ENCODE measurements around the gene SETD1A. TPM values are rescaled to one million over a fixed set of nuclear protein-coding genes. Genes with fewer than 3 reads are reported as not detected.

The SETD1A gene
- polyA plus RNA-seq, 2 donors, result 6.8 to 9.6 TPM

Other genes with a start within 250 kb of the SETD1A start
- 10 to 100 TPM; 23.2 to 34.8 TPM for gene PHKG2, start 209.3 kb upstream of the SETD1A start, polyA plus RNA-seq
- gene CFAP119, start 195.7 kb upstream of the SETD1A start, polyA plus RNA-seq, result 1 to 10 TPM; 3.5 to 6.2 TPM
- gene RNF40, start 195.4 kb upstream of the SETD1A start, polyA plus RNA-seq, result 10 to 100 TPM; 39.9 to 64.1 TPM
- 1 to 10 TPM; 3.4 to 4.9 TPM for gene ZNF629, start 170.5 kb upstream of the SETD1A start, polyA plus RNA-seq
- 10 to 100 TPM; 21.8 to 33.9 TPM for gene BCL7C, start 63.7 kb upstream of the SETD1A start, polyA plus RNA-seq
- gene CTF1, start 61.1 kb upstream of the SETD1A start, polyA plus RNA-seq, result 1 to 10 TPM; 2.2 to 3.3 TPM
- gene FBXL19, start 34.2 kb upstream of the SETD1A start, polyA plus RNA-seq, result 10 to 100 TPM; 10.7 to 35.6 TPM
- 10 to 100 TPM in 1 of 2 donors, 1 to 10 TPM in 1; 8.5 to 11.6 TPM for gene ORAI3, start 8.7 kb upstream of the SETD1A start, polyA plus RNA-seq
- gene HSD3B7, start 27.5 kb downstream of the SETD1A start, polyA plus RNA-seq, result 10 to 100 TPM in 1 of 2 donors, 1 to 10 TPM in 1; 6.6 to 12.1 TPM
- 1 to 10 TPM in 1 of 2 donors, under 1 TPM in 1; 0.29 to 1.6 TPM for gene STX1B, start 52.9 kb downstream of the SETD1A start, polyA plus RNA-seq
- gene STX4, start 75.8 kb downstream of the SETD1A start, polyA plus RNA-seq, result 10 to 100 TPM; 49.7 to 54.1 TPM
- 1 to 10 TPM; 5.8 to 6.6 TPM for gene ZNF668, start 116.5 kb downstream of the SETD1A start, polyA plus RNA-seq
- gene ZNF646, start 116.7 kb downstream of the SETD1A start, polyA plus RNA-seq, result 1 to 10 TPM; 3.4 to 8.1 TPM
- gene PRSS53, start 131.2 kb downstream of the SETD1A start, polyA plus RNA-seq, result 1 to 10 TPM in 1 of 2 donors, under 1 TPM in 1; 1.00 to 2.9 TPM
- 10 to 100 TPM; 18.5 to 39.2 TPM for gene VKORC1, start 137.0 kb downstream of the SETD1A start, polyA plus RNA-seq
- gene BCKDK, start 150.6 kb downstream of the SETD1A start, polyA plus RNA-seq, result 10 to 100 TPM; 13.0 to 23.1 TPM
- gene KAT8, start 159.9 kb downstream of the SETD1A start, polyA plus RNA-seq, result 10 to 100 TPM; 28.3 to 33.6 TPM
- 100 to 1,000 TPM in 1 of 2 donors, 10 to 100 TPM in 1; 64.3 to 201 TPM for gene PRSS8, start 178.0 kb downstream of the SETD1A start, polyA plus RNA-seq
- 1 to 10 TPM; 1.7 to 2.4 TPM for gene PRSS36, start 192.3 kb downstream of the SETD1A start, polyA plus RNA-seq
- gene FUS, start 222.4 kb downstream of the SETD1A start, polyA plus RNA-seq, result 100 to 1,000 TPM; 134 to 170 TPM
- gene PYCARD, start 245.0 kb downstream of the SETD1A start, polyA plus RNA-seq, result 10 to 100 TPM; 51.7 to 79.2 TPM